ENCODE data around the gene S100A1. TPM values are rescaled to one million over a fixed set of nuclear protein-coding genes. Genes with fewer than 3 reads are reported as not detected.

S100A1 gene
- total RNA-seq, 1 experiment from 2014 or later, result 0.29 TPM

GRCh38 chr1:153623101-153623500 lies 5.1 kb upstream of the S100A1 start:
- no peaks in the 10 kb centered on the region for H3F3A ChIP-seq (ENCODE audit: low read length, unreplicated experiment)
- peaks cover 54% of the 10 kb centered on the region for H3K36me3 ChIP-seq (ENCODE audit: low read depth, low read length)
- no peak for DNase-seq
- ATAC-seq, result no peak
- H3K27ac ChIP-seq (ENCODE audit: low read length), result no peak overlapping the region
- no TSS peak for BruUV-seq (replicated peaks)
- H3K4me3 ChIP-seq (ENCODE audit: low read length), result no peak overlapping the region
- H3K4me1 ChIP-seq (ENCODE audit: insufficient read depth, low read length), result peaks cover 34% of the 10 kb centered on the region
- peaks cover 36% of the 10 kb centered on the region for H3K79me2 ChIP-seq (ENCODE audit: low read length)
- no peak overlapping the region for H3K9ac ChIP-seq (ENCODE audit: low read length)
- no peaks in the 10 kb centered on the region for H3K9me3 ChIP-seq (ENCODE audit: low read length)
- ChIA-PET CTCF (interaction anchor here (0.6 kb wide), 1 partner anchor 64 kb away, joined by 7 read pairs; no protein-coding TSS in a partner anchor), POLR2A (ENCODE audit: unreplicated experiment) (no interaction called here)
- intact Hi-C loops (cut with micrococcal nuclease), result no loop called here
- H3K9me2 ChIP-seq (replicated peaks; ENCODE audit: low read length), result no peaks in the 10 kb centered on the region
- no peak overlapping the region for H3K4me2 ChIP-seq (ENCODE audit: low read length)
- no peaks in the 10 kb centered on the region for H3K27me3 ChIP-seq (ENCODE audit: low read length)
- no peak overlapping the region for H2AFZ ChIP-seq (ENCODE audit: low read length)
- no peaks in the 10 kb centered on the region for H4K20me1 ChIP-seq (ENCODE audit: low read length)
- TF ChIP-seq CTCF (conservative IDR thresholded peaks at IDR 0.05; ENCODE audit: low read depth, low read length) (no peak), EZH2phosphoT487 (IDR thresholded peaks at IDR 0.05; ENCODE audit: borderline replicate concordance, low read length) (no peak), EZH2 (IDR thresholded peaks at IDR 0.05; ENCODE audit: low read length, unreplicated experiment) (no peak)

- Histone ChIP-seq H3K9me3 (ENCODE audit: low read length) (no peaks in the 10 kb centered on the region), H3K4me1 (ENCODE audit: insufficient read depth, low read length) (peaks cover 33% of the 10 kb centered on the region), H3K27me3 (ENCODE audit: low read length) (no peaks in the 10 kb centered on the region), H3K4me2 (ENCODE audit: low read length) (peak overlapping the region; percentile 96), H3K27ac (ENCODE audit: low read length) (no peak overlapping the region), H3F3A (ENCODE audit: low read length, unreplicated experiment) (no peaks in the 10 kb centered on the region), H2AFZ (ENCODE audit: low read length) (no peak overlapping the region), H3K79me2 (ENCODE audit: low read length) (peaks cover 36% of the 10 kb centered on the region), H3K36me3 (ENCODE audit: low read depth, low read length) (peaks cover 43% of the 10 kb centered on the region), H3K9me2 (replicated peaks; ENCODE audit: low read length) (no peaks in the 10 kb centered on the region), H4K20me1 (ENCODE audit: low read length) (no peaks in the 10 kb centered on the region), H3K4me3 (ENCODE audit: low read length) (peak overlapping the region; percentile 84; the same call in 1 of the 2 replicates), H3K9ac (ENCODE audit: low read length) (no peak overlapping the region)
- TF ChIP-seq EZH2 (IDR thresholded peaks at IDR 0.05; ENCODE audit: low read length, unreplicated experiment) (no peak), EZH2phosphoT487 (IDR thresholded peaks at IDR 0.05; ENCODE audit: borderline replicate concordance, low read length) (no peak), CTCF (conservative IDR thresholded peaks at IDR 0.05; ENCODE audit: low read depth, low read length) (no peak)
- no peak for DNase-seq
- ATAC-seq, result no peak
- intact Hi-C loops (cut with micrococcal nuclease), result no loop called here
- ChIA-PET CTCF (interaction anchor here (0.6 kb wide), 1 partner anchor 272 kb away, joined by 3 read pairs; no protein-coding TSS in a partner anchor), POLR2A (ENCODE audit: unreplicated experiment) (no interaction called here)
- no TSS peak for BruUV-seq (replicated peaks)
Observed at GRCh38 chr1:153624965-153625611, 3.1 kb upstream of the S100A1 start.

- Histone ChIP-seq H3K36me3 (ENCODE audit: low read depth, low read length) (peaks cover 33% of the 10 kb centered on the region), H3K27me3 (ENCODE audit: low read length) (no peaks in the 10 kb centered on the region), H3F3A (ENCODE audit: low read length, unreplicated experiment) (no peaks in the 10 kb centered on the region), H3K9me3 (ENCODE audit: low read length) (no peaks in the 10 kb centered on the region), H3K9me2 (replicated peaks; ENCODE audit: low read length) (no peaks in the 10 kb centered on the region), H3K27ac (ENCODE audit: low read length) (peak overlapping the region; percentile 79), H3K9ac (ENCODE audit: low read length) (peak overlapping the region; percentile 88), H2AFZ (ENCODE audit: low read length) (peak overlapping the region; percentile 51; the same call in 1 of the 2 replicates), H3K4me2 (ENCODE audit: low read length) (peak overlapping the region; percentile 96), H3K79me2 (ENCODE audit: low read length) (peaks cover 36% of the 10 kb centered on the region), H3K4me1 (ENCODE audit: insufficient read depth, low read length) (peaks cover 33% of the 10 kb centered on the region), H3K4me3 (ENCODE audit: low read length) (peak overlapping the region; percentile 84), H4K20me1 (ENCODE audit: low read length) (no peaks in the 10 kb centered on the region)
- ATAC-seq (no peak), DNase-seq (no peak)
- BruUV-seq (replicated peaks), result no TSS peak
- POLR2A ChIA-PET (ENCODE audit: unreplicated experiment), result interaction anchor here (0.7 to 1.6 kb wide), 6 partner anchors 8 to 93 kb away, joined by 3 to 25 read pairs (median 10); partner anchors contain the start of gene S100A16
- TF ChIP-seq EZH2phosphoT487 (IDR thresholded peaks at IDR 0.05; ENCODE audit: borderline replicate concordance, low read length), result no peak
- TF ChIP-seq EZH2 (IDR thresholded peaks at IDR 0.05; ENCODE audit: low read length, unreplicated experiment), result no peak
- no peak for TF ChIP-seq CTCF (conservative IDR thresholded peaks at IDR 0.05; ENCODE audit: low read depth, low read length)
- CTCF ChIA-PET, result interaction anchor here (1.1 to 2.1 kb wide), 4 partner anchors 8 to 54 kb away, joined by 3 to 18 read pairs (median 14); partner anchors contain the start of gene S100A16
- intact Hi-C loops (cut with micrococcal nuclease), result loop anchor here (2.0 kb wide), 1 partner anchor 14 kb away; the partner anchor contains the start of gene S100A16
Observed at GRCh38 chr1:153626477-153626903, 1.7 kb upstream of the S100A1 start.

Measured in PC-3 (cell line).